HT-29 (cell line): ENCODE results near the gene NDUFAF5. TPM values are rescaled to one million over a fixed set of nuclear protein-coding genes. Genes with fewer than 3 reads are reported as not detected.

Experiments used
- total RNA-seq: library from RNA; depleted of rRNA; stranded (reverse); fragments of >200 nt; shearing (Covaris generic); gene quantifications from 2 replicates; pipeline ENCODE4 v1.2.3, GENCODE V29; 2014; rRNA removed

The NDUFAF5 gene
- total RNA-seq, 1 experiment from 2014 or later, result 19.9 TPM

Other genes starting within 250 kb of the NDUFAF5 start
- gene TASP1, start 146.1 kb upstream of the NDUFAF5 start, total RNA-seq, result 9.8 and 12.8 TPM in 2 replicates
- gene ESF1, start 109 bp upstream of the NDUFAF5 start, total RNA-seq, result 3.7 and 4.7 TPM in 2 replicates
- gene SEL1L2, start 205.6 kb downstream of the NDUFAF5 start, total RNA-seq, result not detected in 2 replicates
- 2.2 and 2.3 TPM in 2 replicates for gene MACROD2, start 210.5 kb downstream of the NDUFAF5 start, total RNA-seq